ENCODE measurements around the gene ZDHHC8.
"Not testable (repeated sequence)": the region's sequence is repeated elsewhere in the genome, so short reads cannot be mapped to it uniquely, and the experiment has no call there.

Gene ZDHHC8

GRCh38 chr22:20145206-20145831 lies 13.7 kb downstream of the ZDHHC8 start:
- DNase-seq: no peak

GRCh38 chr22:20145832-20146223 lies 14.2 kb downstream of the ZDHHC8 start:
- no peak for DNase-seq

GRCh38 chr22:20146777-20147176 lies 15.2 kb downstream of the ZDHHC8 start:
- no peak for DNase-seq

- no peak for DNase-seq
Observed at GRCh38 chr22:20147237-20147988, 15.8 kb downstream of the ZDHHC8 start.

GRCh38 chr22:20148414-20148813 lies 16.8 kb downstream of the ZDHHC8 start:
- DNase-seq: no peak

- no peak for DNase-seq
Observed at GRCh38 chr22:20149257-20150250, 17.9 kb downstream of the ZDHHC8 start.

GRCh38 chr22:20150381-20151275 lies 19.0 kb downstream of the ZDHHC8 start, which contains the start of gene CCDC188:
Gene CCDC188 (minus strand): TSS chr22:20151055. CDS start chr22:20150986, 69 bp downstream.
- no peak for DNase-seq

GRCh38 chr22:20151276-20151588 lies 19.6 kb downstream of the ZDHHC8 start:
- DNase-seq: no peak

- DNase-seq: no peak
Observed at GRCh38 chr22:20152464-20152890, 20.9 kb downstream of the ZDHHC8 start.

GRCh38 chr22:20153945-20154344 lies 22.3 kb downstream of the ZDHHC8 start:
- DNase-seq: no peak

GRCh38 chr22:20154602-20155187 lies 23.1 kb downstream of the ZDHHC8 start:
- DNase-seq: no peak

- no peak for DNase-seq
Observed at GRCh38 chr22:20155330-20156041, 23.9 kb downstream of the ZDHHC8 start.

- no peak for DNase-seq
Observed at GRCh38 chr22:20156042-20156389, 24.4 kb downstream of the ZDHHC8 start.

GRCh38 chr22:20156611-20157429 lies 25.2 kb downstream of the ZDHHC8 start:
- DNase-seq: peak; percentile 91

- DNase-seq: no peak
Observed at GRCh38 chr22:20157430-20158183, 26.0 kb downstream of the ZDHHC8 start.

- DNase-seq: no peak
Observed at GRCh38 chr22:20158391-20159036, 26.9 kb downstream of the ZDHHC8 start.

- no peak for DNase-seq
Observed at GRCh38 chr22:20159076-20159475, 27.5 kb downstream of the ZDHHC8 start.

GRCh38 chr22:20159531-20159930 lies 27.9 kb downstream of the ZDHHC8 start:
- not testable (repeated sequence) for DNase-seq

GRCh38 chr22:20160041-20160440 lies 28.4 kb downstream of the ZDHHC8 start:
- DNase-seq: no peak

Measured in stimulated activated CD4-positive, alpha-beta T cell treated with anti-CD3 and anti-CD28 coated beads, Interleukin-4, amount 100 ng/mL, for 1 hour (primary cell).